Medulla oblongata (tissue), 1 donor: ENCODE measurements around the gene NEXN.
"Not testable (repeated sequence)": the region's sequence is repeated elsewhere in the genome, so short reads cannot be mapped to it uniquely, and the experiment has no call there.

Experiments used
- DNase-seq: peaks from one replicate; pipeline ENCODE4 v3.0.0-alpha.2; 2015; ENCODE audit errors: extremely low spot score

NEXN gene

DNA sequence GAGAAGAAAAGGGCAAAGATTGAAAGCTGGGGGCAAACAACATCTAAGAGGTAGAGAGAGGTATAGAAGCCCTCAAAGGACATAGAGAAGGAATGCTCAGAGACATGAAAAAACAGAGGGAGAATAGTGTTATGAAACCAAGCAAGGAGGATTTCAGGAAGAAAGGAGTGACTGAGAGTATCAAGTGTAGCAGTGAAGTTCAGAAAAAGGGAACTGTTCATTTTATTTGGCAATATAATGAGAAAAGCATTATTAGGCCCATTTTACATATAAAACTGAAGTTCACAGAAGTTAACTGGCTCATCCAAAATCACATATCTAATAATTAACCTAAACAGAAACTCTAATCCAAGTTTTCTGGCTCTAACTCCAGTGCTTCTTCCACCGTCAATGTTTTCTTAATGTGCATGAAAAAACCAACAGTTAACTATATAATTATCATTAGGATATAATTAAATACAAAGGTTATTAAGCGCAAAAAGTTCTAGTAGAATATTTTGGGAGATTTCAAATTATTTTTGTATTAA is 17.7 kb downstream of the NEXN start:
- no peak for DNase-seq

GRCh38 chr1:77906624-77907023 is 18.2 kb downstream of the NEXN start:
- DNase-seq: no peak

DNA sequence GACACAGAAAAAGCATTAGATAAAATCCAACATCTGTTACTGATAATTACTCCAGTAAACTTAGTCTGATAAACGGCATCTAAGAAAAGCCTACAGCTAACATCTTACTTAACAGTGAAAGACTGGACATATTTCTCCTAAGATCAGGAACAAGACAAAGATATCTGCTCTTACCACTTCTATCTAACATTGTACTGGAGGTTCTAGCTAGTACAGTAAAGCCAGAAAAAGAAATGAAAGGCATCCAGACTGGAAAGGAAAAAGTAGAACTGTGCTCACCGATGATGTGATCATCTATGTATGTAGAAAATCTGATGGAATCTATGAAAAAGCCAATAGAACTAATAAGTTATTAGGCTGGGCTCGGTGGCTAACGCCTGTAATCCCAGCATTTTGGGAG is 21.7 kb downstream of the NEXN start:
- DNase-seq: no peak

DNA sequence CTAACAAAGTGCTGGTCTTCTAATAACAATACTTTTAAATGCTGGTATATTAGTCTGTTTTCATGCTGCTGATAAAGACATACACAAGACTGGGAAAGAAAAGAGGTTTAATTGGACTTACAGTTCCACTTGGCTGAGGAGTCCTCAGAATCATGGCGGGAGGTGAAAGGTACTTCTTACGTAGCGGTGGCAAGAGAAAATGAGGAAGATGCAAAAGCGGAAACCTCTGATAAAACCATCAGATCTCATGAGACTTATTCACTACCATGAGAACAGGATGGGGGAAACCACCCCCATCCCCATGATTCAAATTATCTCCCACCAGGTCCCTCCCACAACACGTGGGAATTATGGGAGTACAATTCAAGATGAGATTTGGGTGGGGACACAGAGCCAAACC is 30.5 kb downstream of the NEXN start:
- DNase-seq: not testable (repeated sequence)

DNA sequence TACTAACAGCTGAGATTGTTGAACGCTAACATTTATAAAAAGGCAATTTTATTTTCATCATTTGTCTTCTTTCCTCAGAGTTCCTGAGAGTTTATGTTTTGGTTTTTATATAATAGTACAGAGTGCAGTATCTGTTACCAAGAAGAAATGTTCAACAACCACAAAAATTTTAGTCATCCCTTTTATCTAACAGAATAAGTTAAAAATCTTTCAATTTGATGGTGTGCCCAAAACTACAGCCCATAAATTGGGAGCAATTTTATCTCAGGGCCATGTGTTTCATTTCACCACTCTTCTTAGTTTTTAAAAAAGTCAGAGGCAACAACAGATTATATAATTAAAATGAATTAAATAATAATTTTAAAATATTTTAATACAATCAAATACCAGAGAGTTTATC is 37.1 kb downstream of the NEXN start:
- DNase-seq: no peak

DNA sequence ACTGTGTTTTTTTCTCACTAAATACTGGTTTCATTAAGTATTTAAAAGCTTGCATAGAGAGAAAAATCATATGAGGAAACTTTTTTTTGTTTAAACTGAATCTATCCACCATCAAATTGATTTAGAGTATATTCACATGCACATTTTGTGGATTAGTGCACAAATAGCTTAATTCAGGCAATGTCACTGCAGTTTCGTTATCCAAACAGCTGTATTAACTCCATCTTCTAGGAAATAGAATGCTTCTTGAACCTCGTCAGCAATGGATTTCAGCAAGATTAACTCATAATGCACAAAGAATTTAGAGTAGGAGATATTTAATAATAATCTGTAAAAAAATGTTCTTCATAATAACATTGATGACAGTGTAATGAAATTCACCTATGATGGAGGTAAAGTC is 37.5 kb downstream of the NEXN start:
- no peak for DNase-seq

GRCh38 chr1:77926561-77927357 is 38.3 kb downstream of the NEXN start:
- no peak for DNase-seq

DNA sequence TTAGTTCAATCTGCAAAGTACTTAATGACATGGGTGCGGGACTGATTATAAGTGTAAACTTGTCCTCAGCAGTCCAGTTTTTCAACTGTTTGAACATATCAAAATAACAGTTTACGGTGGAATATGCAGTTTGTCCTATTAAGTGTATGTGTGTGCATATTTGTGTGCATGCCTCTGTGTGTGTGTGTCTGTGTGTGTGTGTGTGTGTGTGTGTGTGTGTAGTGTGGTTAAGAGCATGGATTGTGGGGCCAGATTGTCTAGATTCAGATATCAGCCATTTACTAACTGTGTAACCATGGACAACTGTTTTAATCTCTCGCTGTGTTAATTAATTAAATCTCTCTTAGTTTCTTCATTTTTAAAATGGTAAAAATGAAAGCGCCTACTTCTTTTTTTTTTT is 39.0 kb downstream of the NEXN start:
- DNase-seq: no peak

- DNase-seq: no peak
Measured at GRCh38 chr1:77929806-77930205, 41.4 kb downstream of the NEXN start.

DNA sequence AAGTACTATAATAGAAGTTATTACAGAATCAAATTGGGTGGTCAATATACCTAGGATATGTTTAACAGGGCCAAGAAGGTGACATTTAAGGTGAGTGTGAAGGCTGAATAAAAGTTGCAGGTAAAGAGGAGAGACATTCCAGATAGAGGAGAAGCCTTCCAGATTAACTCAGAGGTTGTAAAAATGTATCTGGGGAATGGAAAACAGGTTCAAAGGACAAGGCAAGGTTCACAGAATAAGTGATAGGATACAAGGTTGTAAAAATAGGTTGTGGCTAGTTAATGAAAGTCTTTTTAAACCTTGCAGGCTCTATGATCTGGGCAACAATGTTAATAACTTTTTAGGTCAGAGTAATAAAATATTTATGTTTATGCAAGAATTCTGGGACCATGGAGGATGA is 50.2 kb downstream of the NEXN start:
- DNase-seq: no peak

DNA sequence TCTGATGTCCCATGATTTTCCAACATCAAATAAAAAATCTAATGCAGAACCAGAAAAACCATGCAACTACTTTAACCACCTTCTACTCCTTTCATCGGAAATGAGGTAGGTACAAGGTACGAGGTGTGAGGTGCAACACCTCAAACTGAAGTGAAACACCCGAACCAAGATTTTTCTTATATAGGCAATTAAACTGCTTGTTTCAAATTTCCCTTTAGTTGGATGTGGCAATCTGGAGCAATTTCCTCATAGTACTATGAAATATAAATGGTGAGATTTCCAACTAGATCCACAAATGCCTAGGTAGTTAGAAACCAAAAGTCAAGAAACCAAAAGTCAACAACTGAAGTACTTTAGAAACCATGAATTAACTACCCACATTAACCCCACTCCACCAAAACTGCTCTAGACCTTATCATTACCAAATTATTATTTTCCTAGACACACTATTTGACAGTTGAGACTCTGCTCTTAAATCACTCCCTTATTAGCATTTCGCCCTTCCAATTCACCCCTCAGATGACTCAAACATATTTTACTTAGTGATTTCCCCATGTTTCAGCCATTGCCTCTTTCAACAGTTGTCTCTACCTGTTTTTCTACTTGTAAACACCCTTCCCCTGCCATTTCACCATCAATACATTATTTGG is 52.6 kb downstream of the NEXN start:
- DNase-seq: no peak

DNA sequence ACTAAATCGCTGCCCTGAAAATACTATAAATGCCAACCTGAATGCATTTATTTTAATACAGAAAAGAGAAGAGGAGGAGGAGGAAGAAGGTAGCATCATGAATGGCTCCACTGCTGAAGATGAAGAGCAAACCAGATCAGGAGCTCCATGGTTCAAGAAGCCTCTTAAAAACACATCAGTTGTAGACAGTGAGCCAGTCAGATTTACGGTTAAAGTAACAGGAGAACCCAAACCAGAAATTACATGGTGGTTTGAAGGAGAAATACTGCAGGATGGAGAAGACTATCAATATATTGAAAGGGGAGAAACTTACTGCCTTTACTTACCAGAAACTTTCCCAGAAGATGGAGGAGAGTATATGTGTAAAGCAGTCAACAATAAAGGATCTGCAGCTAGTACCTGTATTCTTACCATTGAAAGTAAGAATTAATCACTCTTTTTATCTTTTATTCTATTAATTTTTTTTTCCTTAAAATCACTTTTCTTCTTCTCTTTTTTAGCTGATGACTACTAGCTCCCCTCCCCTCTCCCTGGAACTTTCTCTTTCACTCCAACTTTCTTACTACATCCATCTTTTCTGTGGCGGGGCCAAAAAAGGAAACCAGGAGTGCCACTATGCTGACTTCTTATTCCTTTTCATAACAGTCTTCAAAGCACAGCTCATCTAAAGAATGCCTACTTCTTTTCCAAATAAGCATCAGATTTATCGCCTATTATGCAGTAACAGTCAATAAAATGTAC is 54.1 kb downstream of the NEXN start:
- no peak for DNase-seq

- DNase-seq: no peak
Measured at GRCh38 chr1:77945345-77945744, 56.9 kb downstream of the NEXN start.

DNA sequence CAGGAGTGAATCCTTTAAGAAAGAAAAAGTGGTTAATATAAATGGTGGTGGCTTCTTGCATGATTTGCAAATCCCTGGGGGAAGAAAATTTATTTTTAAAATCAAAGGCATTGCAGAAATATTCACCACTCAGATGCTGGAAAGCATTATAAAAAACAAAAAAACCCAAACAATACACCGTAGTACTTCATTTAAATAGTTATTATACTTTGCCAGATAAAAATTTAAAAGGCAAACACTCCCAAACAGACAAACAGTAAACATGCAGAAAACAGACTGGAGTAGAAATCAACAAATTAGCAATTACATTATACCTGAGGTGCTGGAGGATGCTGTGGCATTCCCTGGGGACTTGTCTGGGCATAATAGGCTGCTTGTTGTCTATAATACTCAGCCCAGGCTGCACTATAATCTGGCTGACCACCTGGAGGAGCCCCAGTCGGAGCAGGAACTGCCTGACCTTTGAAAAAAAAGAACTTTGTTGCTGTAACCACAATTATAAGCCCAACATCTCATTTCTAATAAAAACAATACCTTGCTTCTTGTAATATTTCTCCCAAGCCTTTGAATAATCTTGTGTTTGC is 60.5 kb downstream of the NEXN start:
- peak; percentile 22 for DNase-seq

- no peak for DNase-seq
Measured at GRCh38 chr1:77950873-77951272, 62.4 kb downstream of the NEXN start.

- DNase-seq: no peak
Measured at GRCh38 chr1:77951328-77951727, 62.9 kb downstream of the NEXN start.

GRCh38 chr1:77953907-77954306 is 65.5 kb downstream of the NEXN start:
- DNase-seq: no peak

DNA sequence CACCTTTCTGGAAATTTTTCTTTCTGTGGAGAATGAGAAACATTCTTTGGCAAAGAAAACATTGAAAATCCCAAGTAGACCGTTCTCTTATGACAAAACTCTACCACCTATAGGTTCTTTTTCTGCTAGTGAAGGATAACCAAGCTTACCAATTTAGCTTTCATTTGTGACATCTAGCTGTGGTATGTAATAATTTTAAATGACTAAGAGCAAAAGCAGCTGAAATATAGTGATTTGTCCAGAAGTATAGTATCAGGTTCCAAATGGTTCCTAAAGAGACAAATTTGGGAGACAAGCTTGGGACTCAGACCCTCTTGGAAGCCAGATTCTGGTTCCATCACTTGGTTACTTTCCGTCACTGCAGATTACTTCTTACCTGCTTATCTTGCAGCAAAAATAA is 66.1 kb downstream of the NEXN start:
- no peak for DNase-seq

DNA sequence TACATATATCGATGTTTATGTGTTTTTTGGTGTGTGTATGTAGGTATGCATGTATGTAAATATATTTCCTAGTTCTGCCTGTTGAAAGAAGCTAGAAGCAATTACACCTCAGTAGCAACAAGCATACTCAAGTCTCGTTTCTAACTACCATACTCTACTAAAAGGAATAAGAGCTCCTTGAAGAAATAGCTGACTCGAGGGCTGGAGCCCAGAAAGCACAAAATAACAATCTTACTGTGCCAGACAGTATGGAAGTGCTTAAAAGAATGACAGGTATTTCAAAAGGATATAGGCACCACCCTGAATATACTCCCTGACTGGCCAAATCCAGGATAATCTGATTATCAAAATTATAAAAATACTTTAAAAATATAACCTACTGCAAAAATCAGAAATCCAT is 67.3 kb downstream of the NEXN start:
- no peak for DNase-seq

GRCh38 chr1:77956464-77956863 is 68.0 kb downstream of the NEXN start:
- DNase-seq: no peak

DNA sequence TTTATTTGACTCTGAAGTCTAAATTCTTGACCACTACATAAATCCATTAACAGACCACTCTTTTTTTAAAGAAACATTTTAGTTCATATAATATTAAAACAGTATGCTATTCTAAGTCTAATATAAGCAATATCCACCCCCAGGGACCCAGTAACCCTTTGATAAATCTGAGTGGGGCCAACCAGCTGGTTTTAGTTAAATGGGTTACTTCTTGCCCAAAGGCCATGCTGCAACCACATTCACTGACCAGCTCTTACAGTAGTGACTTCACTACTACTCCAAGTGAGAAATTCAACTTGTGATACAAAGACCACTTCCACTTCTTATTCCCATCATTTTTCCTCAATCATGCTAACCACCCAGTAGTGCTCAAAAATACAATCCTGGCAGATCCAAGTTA is 70.0 kb downstream of the NEXN start:
- no peak for DNase-seq

DNA sequence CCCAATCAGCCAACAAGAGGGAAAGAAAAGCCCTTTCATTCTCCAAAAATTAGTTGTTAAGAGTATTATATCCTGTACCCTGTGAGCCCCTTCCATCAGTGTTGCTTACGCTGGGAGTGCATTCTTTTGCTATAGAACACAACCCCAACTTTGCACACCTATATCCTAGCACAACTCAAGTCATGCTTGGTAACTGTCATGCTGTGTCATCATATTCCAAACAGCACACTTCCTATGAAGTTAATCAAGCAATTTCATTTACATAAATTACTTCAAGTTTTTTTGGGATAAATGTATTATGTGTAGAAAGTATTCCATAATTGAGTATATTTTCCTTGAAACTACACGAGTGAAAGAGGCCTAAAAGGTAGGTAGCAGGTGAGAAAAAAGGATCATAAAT is 70.4 kb downstream of the NEXN start:
- DNase-seq: no peak
